GM12892 (cell line): ENCODE measurements around the gene GTPBP4.
"Not testable (repeated sequence)": the region's sequence is repeated elsewhere in the genome, so short reads cannot be mapped to it uniquely, and the experiment has no call there.

ENCODE experiments used
- DNase-seq: peaks from one replicate; pipeline ENCODE4 v3.0.0; 2011; ENCODE audit not compliant: insufficient read length
- FAIRE-seq: peaks from 2 replicates; lab custom pipeline; 2011; peaks lifted over from hg19 to GRCh38; lab: Jason Lieb, UNC
- POLR2A ChIP-seq: IDR thresholded peaks from 2 replicates; pipeline ENCODE4 v1.6.1; 2011; ENCODE audit warnings: low read depth, low read length, control low read depth
- POLR2AphosphoS5 ChIP-seq: IDR thresholded peaks from 2 replicates; pipeline ENCODE4 v1.6.1; 2011; ENCODE audit warnings: low read depth, low read length, control low read depth
- TAF1 ChIP-seq: IDR thresholded peaks from 2 replicates; pipeline ENCODE4 v1.6.1; 2011; ENCODE audit warnings: low read depth, mild to moderate bottlenecking, control low read depth, low read length, borderline replicate concordance

The GTPBP4 gene

DNA sequence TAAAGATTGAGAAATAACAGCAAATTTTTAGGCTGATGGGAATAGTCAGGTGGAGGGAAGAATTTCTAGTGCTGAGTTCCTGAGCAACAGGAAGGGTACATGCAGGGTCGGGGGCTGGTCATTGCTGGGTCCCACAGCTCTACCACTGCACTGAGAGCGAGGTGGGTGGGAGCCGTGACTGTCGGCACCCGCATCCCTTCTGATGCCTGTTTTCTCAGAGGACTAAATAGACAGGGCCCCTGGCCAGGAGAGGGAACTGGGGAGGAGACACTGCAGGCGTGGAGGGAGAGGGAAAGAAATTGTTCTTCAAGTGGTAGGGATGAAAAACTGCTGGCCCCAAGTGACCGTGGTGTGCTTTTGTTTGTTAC is 7.3 kb downstream of the GTPBP4 start:
- TF ChIP-seq POLR2A (peak; percentile 45), POLR2AphosphoS5 (peak; percentile 49; the same call in 1 of the 2 replicates), TAF1 (no peak)
- no peak for DNase-seq
- FAIRE-seq: no peak

DNA sequence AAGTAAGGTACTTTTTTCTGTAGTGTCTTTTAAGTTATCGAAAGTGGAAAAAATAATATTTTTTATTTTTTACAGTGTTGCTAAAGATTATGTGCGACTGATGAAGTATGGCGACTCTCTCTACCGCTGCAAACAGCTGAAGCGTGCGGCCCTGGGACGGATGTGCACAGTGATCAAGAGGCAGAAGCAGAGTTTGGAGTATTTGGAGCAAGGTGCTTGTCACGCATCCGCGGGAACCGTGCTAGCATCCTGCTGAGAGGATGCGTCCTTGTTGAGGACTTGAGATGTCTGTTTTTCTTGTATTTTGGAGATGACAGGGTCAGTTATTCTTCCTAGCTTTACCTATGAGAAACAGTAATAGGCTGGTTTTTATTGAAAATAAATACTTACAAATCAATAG is 7.8 kb downstream of the GTPBP4 start:
- DNase-seq (no peak), FAIRE-seq (no peak)
- TF ChIP-seq POLR2AphosphoS5: no peak
- no peak for TF ChIP-seq POLR2A
- no peak for TF ChIP-seq TAF1

DNA sequence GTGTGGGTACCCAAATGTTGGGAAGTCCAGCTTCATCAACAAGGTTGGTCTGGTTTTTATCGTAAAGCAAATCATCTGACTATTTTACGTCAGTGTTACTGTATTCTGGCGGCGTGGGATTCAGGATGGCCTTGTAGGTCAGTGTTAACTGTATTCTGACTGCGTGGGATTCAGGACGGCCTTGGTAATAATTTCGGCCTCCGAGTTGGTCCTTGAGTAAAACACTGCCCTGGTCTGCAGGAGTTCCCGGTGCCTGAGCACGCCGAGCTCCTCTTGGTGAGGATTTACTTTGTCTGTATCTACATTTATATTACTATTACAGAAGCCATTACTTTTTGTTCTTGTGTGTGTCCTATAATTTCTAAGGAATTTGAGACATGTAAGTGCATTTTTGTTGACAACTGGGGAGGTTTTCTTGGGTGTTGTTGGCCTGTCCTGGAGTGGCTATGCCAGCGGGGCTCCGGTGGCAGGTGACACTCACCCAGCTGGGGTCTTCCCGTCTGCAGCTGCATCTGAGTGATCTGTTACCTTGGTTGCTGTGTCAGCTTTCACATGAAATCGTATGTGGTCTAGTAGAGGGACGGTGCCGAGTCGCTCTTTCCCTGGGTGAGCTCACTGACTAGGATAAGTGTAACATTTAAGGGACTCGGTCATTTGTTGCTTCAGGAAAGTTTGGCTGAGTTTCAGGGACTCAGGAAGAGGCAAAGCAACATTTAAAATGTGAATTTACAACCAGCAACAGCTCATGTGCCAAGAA is 9.2 kb downstream of the GTPBP4 start:
- DNase-seq: no peak
- FAIRE-seq: no peak
- TF ChIP-seq POLR2A: no peak
- no peak for TF ChIP-seq TAF1
- TF ChIP-seq POLR2AphosphoS5: no peak; the same call in 1 of the 2 replicates

DNA sequence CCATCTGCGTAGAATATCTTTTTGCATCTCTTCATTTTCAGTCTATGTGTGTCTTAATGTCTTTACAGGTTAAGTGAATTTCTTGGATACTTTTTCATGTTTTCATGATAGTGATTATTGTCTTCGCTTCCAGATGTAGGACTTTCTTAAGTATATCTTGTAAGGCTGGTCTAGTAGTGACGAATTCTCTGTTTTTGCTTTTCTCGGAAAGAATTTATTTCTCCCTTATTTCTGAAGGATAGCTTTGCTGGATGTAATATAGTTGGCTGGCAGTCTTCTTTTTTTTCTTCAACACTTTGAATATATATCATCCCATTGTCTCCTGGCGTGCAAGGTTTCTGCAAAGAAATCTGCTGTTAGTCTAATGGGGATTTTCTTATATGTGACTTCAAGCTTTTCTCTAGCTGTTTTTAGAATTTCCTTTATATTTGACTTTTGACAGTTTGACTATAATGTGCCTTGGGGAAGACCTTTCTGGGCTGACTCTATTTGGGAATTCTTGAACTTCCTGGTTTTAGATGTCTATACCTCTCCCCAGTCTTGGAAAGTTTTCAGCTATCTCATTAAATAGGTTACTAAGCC is 14.3 kb downstream of the GTPBP4 start:
- no peak for DNase-seq
- FAIRE-seq: no peak
- no peak for TF ChIP-seq TAF1
- no peak for TF ChIP-seq POLR2A
- no peak for TF ChIP-seq POLR2AphosphoS5

DNA sequence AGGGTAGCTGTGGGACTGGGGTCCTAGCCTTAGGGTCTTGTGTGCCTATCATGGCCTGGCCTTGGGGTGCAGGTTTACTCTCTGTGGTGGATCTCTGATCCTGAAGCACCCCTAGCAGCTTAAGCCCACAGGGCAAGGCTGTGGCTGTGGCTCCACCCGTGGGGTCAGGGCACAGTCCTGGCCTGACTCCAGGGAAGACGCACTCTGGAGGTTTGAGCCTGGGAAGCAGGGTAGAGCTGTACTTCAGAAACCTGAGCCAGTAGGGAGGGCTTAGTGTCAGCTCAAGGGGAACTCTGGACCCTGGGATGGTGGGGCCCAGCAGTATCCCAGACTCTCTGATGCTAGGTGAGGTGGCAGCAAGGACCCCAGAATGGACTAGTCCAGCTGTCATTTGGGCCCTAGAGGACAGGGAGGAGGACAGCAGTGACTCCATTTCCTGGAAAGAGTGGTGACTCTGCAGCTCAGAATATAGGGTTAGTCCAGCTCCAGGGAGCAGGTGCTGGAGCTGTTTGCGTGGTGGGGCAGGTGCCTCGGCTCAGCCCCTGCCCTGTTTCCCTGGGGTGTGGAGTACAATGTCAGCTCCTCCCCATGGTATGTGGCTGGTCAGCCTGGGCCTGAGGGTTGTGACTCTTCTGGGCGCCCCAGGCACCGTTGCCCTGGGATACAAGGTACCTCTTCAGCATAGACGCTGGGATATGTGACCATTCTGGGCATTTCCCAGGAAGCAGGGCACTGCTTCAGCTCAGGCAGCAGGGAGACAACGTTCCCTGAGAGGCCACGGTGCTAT is 15.8 kb downstream of the GTPBP4 start:
- no peak for DNase-seq
- no peak for FAIRE-seq
- TF ChIP-seq TAF1 (no peak), POLR2A (no peak; the same call in 1 of the 2 replicates), POLR2AphosphoS5 (no peak)

DNA sequence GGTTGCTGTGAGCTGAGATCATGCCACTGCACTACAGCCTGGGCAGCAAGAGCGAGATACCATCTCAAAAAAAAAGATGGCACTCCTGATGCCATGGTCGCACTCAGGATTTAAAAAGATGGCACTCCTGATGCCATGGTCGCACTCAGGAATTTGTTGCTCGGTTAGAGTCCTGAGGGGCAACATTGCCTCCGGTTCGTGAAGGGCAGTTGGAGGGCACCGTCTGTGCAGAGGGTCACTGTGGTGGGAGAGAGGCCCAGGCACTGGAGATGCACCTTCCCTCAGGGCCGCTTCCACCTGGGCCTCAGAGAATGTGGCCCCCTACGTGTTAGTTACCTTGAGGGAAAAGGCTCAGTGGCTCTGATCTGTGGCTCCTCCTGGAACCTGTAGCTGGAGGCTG is 18.3 kb downstream of the GTPBP4 start:
- no peak for DNase-seq

DNA sequence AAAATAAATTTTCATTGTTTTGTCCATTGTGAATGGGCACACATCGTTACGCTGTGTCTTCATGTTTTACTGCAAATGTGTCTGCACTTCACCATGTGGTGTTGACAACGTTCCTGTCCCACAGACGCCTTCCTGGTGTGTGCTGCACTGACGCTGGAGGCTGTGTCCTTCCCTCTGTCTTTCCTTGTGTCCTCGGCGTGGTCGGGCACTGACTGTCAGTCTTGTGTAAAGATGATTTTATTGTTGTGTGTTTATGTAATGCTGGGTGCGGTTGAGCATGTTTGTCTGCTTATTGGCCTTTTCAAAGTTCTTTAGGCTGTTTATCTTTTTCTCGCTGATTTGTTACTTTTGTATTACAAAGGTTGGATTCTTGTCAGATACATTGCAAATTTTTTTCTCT is 19.3 kb downstream of the GTPBP4 start:
- DNase-seq (no peak), FAIRE-seq (no peak)
- TF ChIP-seq POLR2A (no peak), TAF1 (no peak), POLR2AphosphoS5 (no peak)

More for the DNA sequence above, 18.3 kb downstream of the GTPBP4 start:
- TF ChIP-seq POLR2AphosphoS5 (no peak), POLR2A (no peak), TAF1 (no peak)
- FAIRE-seq: no peak

DNA sequence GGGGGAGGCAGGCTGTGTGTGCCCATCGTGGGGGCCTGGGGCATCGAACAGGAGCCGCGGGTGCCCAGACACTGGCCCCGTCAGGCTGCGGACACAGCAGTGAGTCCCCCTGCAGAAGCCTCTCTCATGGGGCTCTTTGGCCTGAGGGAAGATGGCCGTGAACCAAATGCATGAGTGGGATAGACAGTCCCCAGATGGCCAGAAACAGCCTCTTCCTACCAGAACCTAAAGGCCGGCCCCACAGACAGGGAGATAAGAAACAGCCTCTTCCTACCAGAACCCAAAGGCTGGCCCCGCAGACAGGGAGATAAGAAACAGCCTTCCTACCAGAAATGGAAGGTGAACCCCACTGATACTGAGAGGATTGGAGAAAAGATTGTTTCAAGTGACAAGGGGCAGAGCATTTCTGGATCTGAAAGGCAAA is 20.8 kb downstream of the GTPBP4 start:
- FAIRE-seq (no peak), DNase-seq (no peak)
- TF ChIP-seq TAF1 (no peak), POLR2A (no peak), POLR2AphosphoS5 (no peak)

DNA sequence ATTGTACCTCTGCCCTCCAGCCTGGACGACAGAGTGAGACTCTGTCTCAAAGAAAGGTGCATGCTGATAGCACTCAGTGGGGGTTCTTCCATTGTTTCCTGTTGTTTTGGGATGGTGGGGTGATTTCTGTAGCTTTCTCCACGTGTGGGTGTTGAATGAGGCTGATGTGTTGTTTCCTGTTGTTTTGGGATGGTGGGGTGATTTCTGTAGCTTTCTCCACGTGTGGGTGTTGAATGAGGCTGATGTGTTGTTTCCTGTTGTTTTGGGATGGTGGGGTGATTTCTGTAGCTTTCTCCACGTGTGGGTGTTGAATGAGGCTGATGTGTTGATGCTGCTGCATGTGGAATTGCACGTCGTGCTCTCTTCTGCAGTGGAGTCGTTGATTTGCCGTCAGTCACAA is 21.7 kb downstream of the GTPBP4 start:
- not testable (repeated sequence) for DNase-seq, FAIRE-seq

DNA sequence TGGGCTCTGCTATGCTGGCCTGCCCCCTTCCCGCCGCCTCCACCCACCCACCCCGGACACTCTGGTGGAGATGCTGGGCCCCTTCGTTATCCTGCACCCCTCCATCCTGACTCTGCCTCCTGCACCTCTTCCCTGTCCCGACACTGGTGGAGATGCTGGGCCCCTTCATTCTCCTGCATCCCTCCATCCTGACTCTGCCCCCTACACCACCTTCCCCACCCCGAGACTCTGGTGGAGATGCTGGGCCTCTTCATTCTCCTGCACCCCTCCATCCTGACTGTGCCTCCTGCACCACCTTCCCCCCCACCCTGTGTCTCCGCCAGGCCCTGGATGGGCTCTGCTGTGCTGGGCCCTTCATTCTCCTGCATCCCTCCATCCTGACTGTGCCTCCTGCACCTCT is 22.5 kb downstream of the GTPBP4 start:
- DNase-seq (no peak), FAIRE-seq (no peak)
- TF ChIP-seq POLR2AphosphoS5 (no peak), TAF1 (no peak), POLR2A (no peak)

DNA sequence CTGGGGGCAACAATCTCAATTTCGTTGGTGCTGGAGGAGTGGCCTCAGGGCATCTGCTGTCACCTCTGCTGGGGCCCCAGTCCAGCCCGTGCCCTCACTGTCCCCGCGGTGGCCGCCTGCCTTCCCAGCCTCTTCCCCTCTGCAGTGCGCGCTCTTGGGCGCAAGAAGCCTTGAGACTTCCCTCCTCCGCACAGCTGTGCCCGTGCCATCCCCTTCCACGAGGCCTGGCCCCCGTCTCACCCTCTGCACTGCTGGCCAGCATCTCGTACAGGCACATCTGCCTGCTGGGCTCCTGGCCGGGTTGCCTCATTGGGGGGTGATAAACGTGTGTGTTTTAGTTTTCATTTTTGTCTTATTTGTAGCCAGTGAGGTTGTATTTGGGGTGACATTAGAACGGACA is 23.5 kb downstream of the GTPBP4 start:
- no peak; the same call in 1 of the 2 replicates for TF ChIP-seq POLR2A
- no peak for TF ChIP-seq TAF1
- TF ChIP-seq POLR2AphosphoS5: no peak
- FAIRE-seq (no peak), DNase-seq (no peak)

DNA sequence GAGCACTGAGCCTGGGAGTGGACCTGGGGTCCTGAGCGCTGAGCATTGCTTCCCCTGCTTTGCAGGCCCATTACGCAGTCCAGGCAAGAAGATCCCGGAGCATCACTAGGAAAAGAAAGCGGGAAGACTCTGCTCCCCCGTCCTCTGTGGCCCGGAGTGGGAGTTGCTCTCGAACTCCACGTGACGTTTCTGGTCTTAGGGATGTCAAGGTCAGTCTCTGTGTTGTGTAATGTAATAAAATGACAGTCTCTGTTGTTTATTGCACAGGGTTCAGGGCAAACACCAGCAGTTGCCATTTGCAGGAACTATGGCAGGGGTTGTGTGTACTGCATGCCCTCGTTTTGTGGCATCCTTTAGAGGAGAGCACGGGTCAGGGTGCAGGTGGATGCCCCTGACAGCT is 27.5 kb downstream of the GTPBP4 start:
- TF ChIP-seq POLR2AphosphoS5: no peak
- TF ChIP-seq POLR2A: no peak
- no peak for TF ChIP-seq TAF1
- no peak for DNase-seq
- no peak for FAIRE-seq
